HG03175 (cell line): ENCODE measurements around the gene SKP2.
A peak's percentile ranks its signal among the peaks of the same experiment; 100 is the strongest.
"Not testable (repeated sequence)": the region's sequence is repeated elsewhere in the genome, so short reads cannot be mapped to it uniquely, and the experiment has no call there.

Experiments used
- ATAC-seq: cut with Tn5 transposase; IDR thresholded peaks from one replicate; pipeline ENCODE4 v1.9.1; 2021; ENCODE audit warnings: mild to moderate bottlenecking, moderate library complexity; ENCODE audit not compliant: unreplicated experiment

The SKP2 gene

GRCh38 chr5:36156121-36156601 lies 4.2 kb downstream of the SKP2 start:
- ATAC-seq: no peak

- ATAC-seq: no peak
These were observed 4.7 kb downstream of the SKP2 start for GRCh38 chr5:36156619-36157018.

GRCh38 chr5:36158144-36158543 lies 6.2 kb downstream of the SKP2 start:
- no peak for ATAC-seq

GRCh38 chr5:36160617-36161016 lies 8.7 kb downstream of the SKP2 start:
- no peak for ATAC-seq

- ATAC-seq: no peak
These were observed 9.4 kb downstream of the SKP2 start for GRCh38 chr5:36161361-36161760.

GRCh38 chr5:36162810-36163486 lies 11.0 kb downstream of the SKP2 start:
- no peak for ATAC-seq

- ATAC-seq: no peak
These were observed 12.6 kb downstream of the SKP2 start for GRCh38 chr5:36164461-36164860.

- ATAC-seq: no peak
These were observed 16.8 kb downstream of the SKP2 start for GRCh38 chr5:36168737-36169136.

- no peak for ATAC-seq
These were observed 19.0 kb downstream of the SKP2 start for GRCh38 chr5:36170832-36171424.

GRCh38 chr5:36172599-36172998 lies 20.7 kb downstream of the SKP2 start:
- ATAC-seq: no peak

GRCh38 chr5:36173426-36173825 lies 21.5 kb downstream of the SKP2 start:
- ATAC-seq: no peak

- no peak for ATAC-seq
These were observed 22.2 kb downstream of the SKP2 start for GRCh38 chr5:36174119-36174518.

GRCh38 chr5:36175043-36175442 lies 23.1 kb downstream of the SKP2 start:
- no peak for ATAC-seq

GRCh38 chr5:36177154-36177553 lies 25.2 kb downstream of the SKP2 start:
- ATAC-seq: peak; percentile 99

GRCh38 chr5:36177715-36178523 lies 26.0 kb downstream of the SKP2 start:
- peak; percentile 23 for ATAC-seq

GRCh38 chr5:36178524-36178890 lies 26.6 kb downstream of the SKP2 start:
- no peak for ATAC-seq

- ATAC-seq: no peak
These were observed 28.0 kb downstream of the SKP2 start for GRCh38 chr5:36179950-36180349.

GRCh38 chr5:36180556-36181350 lies 28.8 kb downstream of the SKP2 start:
- ATAC-seq: no peak

GRCh38 chr5:36181774-36182173 lies 29.9 kb downstream of the SKP2 start:
- no peak for ATAC-seq

- not testable (repeated sequence) for ATAC-seq
These were observed 32.5 kb downstream of the SKP2 start for GRCh38 chr5:36184408-36184807.

GRCh38 chr5:36193746-36194145 lies 41.8 kb downstream of the SKP2 start:
- no peak for ATAC-seq
